A549 (cell line): ENCODE data around the gene L3MBTL4.

Experiments
- KDM1A ChIP-seq: fragments of 200-600 bp; sonication (generic); IDR thresholded peaks from 2 replicates; pipeline ENCODE4 v1.6.1; 2016; ENCODE audit warnings: low read depth, mild to moderate bottlenecking
- MAFK ChIP-seq: fragments of 450-650 bp; IDR thresholded peaks from 2 replicates; pipeline ENCODE4 v1.6.1; 2014; ENCODE audit not compliant: partially characterized antibody
- POLR2A ChIP-seq: IDR thresholded peaks from 2 replicates; pipeline ENCODE4 v1.6.1; 2012; ENCODE audit warnings: mild to moderate bottlenecking, low read length
- TF ChIP-seq, protein P1 (sequence below): fragments of >200 bp; sonication (Bioruptor Twin); formaldehyde crosslinking; IDR thresholded peaks from 3 replicates; pipeline ENCODE4 v1.5.1; 2016
- TF ChIP-seq, protein P2 (sequence below): IDR thresholded peaks from 2 replicates; pipeline ENCODE4 v1.6.1; 2012
- TF ChIP-seq, protein P3 (sequence below): IDR thresholded peaks from 2 replicates; pipeline ENCODE4 v1.6.1; 2012

DNA sequence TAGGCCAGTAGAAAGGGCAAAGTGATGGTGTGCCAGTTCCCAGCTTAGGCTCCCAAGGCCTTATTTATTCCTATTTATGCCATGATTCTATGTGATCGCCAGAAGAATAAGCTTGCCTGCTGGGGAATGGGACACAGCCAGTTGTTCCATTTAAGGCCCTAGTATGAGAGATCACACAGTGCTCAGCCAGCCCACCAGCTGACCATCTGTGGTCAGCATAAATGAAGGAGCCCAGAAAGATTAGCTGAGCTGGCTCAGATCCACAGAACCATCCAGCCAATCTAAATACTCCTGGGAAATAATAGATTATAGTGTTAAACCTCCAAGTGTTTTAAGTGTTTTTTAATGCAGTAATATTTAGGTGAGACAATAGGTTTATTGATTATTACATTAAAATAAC is 12.6 kb upstream of the L3MBTL4 start:
- TF ChIP-seq KDM1A (no peak), MAFK (no peak), POLR2A (no peak)
- TF ChIP-seq, protein P1, sequence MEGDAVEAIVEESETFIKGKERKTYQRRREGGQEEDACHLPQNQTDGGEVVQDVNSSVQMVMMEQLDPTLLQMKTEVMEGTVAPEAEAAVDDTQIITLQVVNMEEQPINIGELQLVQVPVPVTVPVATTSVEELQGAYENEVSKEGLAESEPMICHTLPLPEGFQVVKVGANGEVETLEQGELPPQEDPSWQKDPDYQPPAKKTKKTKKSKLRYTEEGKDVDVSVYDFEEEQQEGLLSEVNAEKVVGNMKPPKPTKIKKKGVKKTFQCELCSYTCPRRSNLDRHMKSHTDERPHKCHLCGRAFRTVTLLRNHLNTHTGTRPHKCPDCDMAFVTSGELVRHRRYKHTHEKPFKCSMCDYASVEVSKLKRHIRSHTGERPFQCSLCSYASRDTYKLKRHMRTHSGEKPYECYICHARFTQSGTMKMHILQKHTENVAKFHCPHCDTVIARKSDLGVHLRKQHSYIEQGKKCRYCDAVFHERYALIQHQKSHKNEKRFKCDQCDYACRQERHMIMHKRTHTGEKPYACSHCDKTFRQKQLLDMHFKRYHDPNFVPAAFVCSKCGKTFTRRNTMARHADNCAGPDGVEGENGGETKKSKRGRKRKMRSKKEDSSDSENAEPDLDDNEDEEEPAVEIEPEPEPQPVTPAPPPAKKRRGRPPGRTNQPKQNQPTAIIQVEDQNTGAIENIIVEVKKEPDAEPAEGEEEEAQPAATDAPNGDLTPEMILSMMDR: no peak
- TF ChIP-seq, protein P2, sequence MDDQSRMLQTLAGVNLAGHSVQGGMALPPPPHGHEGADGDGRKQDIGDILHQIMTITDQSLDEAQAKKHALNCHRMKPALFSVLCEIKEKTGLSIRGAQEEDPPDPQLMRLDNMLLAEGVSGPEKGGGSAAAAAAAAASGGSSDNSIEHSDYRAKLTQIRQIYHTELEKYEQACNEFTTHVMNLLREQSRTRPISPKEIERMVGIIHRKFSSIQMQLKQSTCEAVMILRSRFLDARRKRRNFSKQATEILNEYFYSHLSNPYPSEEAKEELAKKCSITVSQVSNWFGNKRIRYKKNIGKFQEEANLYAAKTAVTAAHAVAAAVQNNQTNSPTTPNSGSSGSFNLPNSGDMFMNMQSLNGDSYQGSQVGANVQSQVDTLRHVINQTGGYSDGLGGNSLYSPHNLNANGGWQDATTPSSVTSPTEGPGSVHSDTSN: no peak
- TF ChIP-seq, protein P3, sequence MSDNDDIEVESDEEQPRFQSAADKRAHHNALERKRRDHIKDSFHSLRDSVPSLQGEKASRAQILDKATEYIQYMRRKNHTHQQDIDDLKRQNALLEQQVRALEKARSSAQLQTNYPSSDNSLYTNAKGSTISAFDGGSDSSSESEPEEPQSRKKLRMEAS: no peak
